MCF 10A (cell line): ENCODE data around the gene ELAVL2. TPM values are rescaled to one million over a fixed set of nuclear protein-coding genes. Genes with fewer than 3 reads are reported as not detected.

ENCODE experiments used
- BruUV-seq: library from RNA; stranded (reverse); fragments of 400-500 nt; replicated peaks from 2 replicates; lab custom pipeline; 2021; lab: Mats Ljungman, UMichigan
- CTCF ChIA-PET: fragments of 300-600 bp; sonication (Branson Sonifier 250); formaldehyde crosslinking; extraction: SDS; loops from one replicate; lab custom pipeline; 2021; ENCODE audit warnings: antibody characterized with exemption, inconsistent platforms; lab: Yijun Ruan, JAX
- POLR2A ChIA-PET: fragments of 300-600, 350-650 bp; sonication (Branson Sonifier 250); formaldehyde crosslinking; extraction: SDS; loops from one replicate; lab custom pipeline; 2020; ENCODE audit warnings: antibody characterized with exemption, inconsistent platforms; lab: Yijun Ruan, JAX
- DNase-seq: peaks from one replicate; pipeline ENCODE4 v3.0.0-alpha.2; 2018; ENCODE audit not compliant: unreplicated experiment
- H3K27ac Mint-ChIP-seq: one replicate; pipeline ENCODE4 v1.8.0; 2022; ENCODE audit warnings: mild to moderate bottlenecking, low read depth, mixed read lengths; ENCODE audit not compliant: unreplicated experiment
- H3K27me3 Mint-ChIP-seq: one replicate; pipeline ENCODE4 v1.8.0; 2022; ENCODE audit warnings: mixed read lengths; ENCODE audit not compliant: insufficient read depth, unreplicated experiment
- H3K36me3 Mint-ChIP-seq: one replicate; pipeline ENCODE4 v1.8.0; 2022; ENCODE audit warnings: mild to moderate bottlenecking, moderate library complexity, mixed read lengths; ENCODE audit not compliant: insufficient read depth, unreplicated experiment
- H3K4me1 Mint-ChIP-seq: one replicate; pipeline ENCODE4 v1.8.0; 2022; ENCODE audit warnings: mixed read lengths; ENCODE audit not compliant: insufficient read depth, unreplicated experiment
- H3K4me3 Mint-ChIP-seq: one replicate; pipeline ENCODE4 v1.8.0; 2022; ENCODE audit warnings: mild to moderate bottlenecking, moderate library complexity, mixed read lengths; ENCODE audit not compliant: unreplicated experiment
- H3K9me3 Mint-ChIP-seq: one replicate; pipeline ENCODE4 v1.8.0; 2022; ENCODE audit warnings: mixed read lengths; ENCODE audit not compliant: unreplicated experiment
- intact Hi-C: fragments of 100-400 bp; cut with micrococcal nuclease; formaldehyde crosslinking; loops from 2 replicates; pipeline ENCODE4 v1.14.1; 2022
- total RNA-seq: library from RNA; stranded (reverse); gene quantifications from 2 replicates; pipeline ENCODE4 v1.2.3, GENCODE V29; 2022
- TF ChIP-seq, protein P1 (sequence below): fragments of 200-600 bp; IDR thresholded peaks from one replicate; pipeline ENCODE4 v1.8.0; 2022; ENCODE audit warnings: antibody characterized with exemption, mild to moderate bottlenecking; ENCODE audit not compliant: unreplicated experiment

The ELAVL2 gene
- total RNA-seq, 1 experiment from 2014 or later: 6.0 TPM

DNA sequence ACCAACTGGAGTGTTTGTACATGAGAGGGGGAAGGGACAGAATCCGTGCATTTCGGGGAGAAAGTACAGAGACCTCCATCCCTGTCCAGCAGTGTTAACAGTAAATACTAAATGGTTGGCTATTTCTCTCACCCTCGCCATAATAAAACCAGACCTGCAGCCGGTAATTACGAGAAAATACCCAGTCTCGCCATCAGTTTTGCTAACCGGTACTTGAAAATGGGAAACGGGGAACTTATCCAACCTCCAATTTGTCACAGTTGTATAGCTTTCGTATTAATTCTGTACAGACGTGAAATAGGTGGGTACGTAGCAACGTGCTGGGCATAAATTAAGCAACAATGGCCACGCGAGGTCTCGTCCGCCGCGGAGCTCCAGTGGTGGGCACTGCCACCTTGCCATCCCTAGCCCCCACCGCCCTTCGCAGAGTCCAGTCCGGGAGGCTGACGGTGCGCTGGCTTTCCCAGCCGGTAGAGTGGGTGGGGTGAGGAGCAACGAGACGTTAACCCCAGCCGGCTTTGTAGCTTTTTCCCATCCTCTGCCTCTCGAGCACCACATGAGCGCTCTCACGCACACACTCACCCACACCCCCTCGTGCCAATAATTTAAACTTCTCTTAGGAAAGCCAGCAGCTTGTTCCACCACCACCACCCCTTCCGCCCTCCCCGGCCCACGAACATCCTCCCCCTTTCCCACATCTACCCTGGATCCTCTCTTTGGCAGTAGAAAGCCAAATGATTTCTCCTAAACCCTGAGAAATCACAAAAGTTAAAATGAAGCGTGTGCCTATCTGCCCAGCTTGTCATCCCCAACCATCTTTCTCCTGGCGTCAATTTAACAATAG, 1.8 kb downstream of the ELAVL2 start:
- no peak for DNase-seq
- POLR2A ChIA-PET: interaction anchor here (0.5 to 3.5 kb wide), 6 partner anchors 12 to 1083 kb away, joined by 3 to 39 read pairs (median 3); no protein-coding TSS in a partner anchor
- no peaks in the 10 kb centered on the region for H3K9me3 Mint-ChIP-seq
- intact Hi-C loops: loop anchor here (10.0 kb wide), 4 partner anchors 139 to 1851 kb away; partner anchors contain the start of gene TUSC1
- CTCF ChIA-PET: interaction anchor here (0.6 to 1.0 kb wide), 2 partner anchors 119 to 140 kb away, joined by 3 read pairs; no protein-coding TSS in a partner anchor
- peaks cover 8% of the 10 kb centered on the region for H3K4me1 Mint-ChIP-seq
- TF ChIP-seq, protein P1, sequence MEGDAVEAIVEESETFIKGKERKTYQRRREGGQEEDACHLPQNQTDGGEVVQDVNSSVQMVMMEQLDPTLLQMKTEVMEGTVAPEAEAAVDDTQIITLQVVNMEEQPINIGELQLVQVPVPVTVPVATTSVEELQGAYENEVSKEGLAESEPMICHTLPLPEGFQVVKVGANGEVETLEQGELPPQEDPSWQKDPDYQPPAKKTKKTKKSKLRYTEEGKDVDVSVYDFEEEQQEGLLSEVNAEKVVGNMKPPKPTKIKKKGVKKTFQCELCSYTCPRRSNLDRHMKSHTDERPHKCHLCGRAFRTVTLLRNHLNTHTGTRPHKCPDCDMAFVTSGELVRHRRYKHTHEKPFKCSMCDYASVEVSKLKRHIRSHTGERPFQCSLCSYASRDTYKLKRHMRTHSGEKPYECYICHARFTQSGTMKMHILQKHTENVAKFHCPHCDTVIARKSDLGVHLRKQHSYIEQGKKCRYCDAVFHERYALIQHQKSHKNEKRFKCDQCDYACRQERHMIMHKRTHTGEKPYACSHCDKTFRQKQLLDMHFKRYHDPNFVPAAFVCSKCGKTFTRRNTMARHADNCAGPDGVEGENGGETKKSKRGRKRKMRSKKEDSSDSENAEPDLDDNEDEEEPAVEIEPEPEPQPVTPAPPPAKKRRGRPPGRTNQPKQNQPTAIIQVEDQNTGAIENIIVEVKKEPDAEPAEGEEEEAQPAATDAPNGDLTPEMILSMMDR: no peak
- no peak overlapping the region for H3K4me3 Mint-ChIP-seq
- H3K27ac Mint-ChIP-seq: no peak overlapping the region
- no peaks in the 10 kb centered on the region for H3K36me3 Mint-ChIP-seq
- no peaks in the 10 kb centered on the region for H3K27me3 Mint-ChIP-seq
- no TSS peak for BruUV-seq

DNA sequence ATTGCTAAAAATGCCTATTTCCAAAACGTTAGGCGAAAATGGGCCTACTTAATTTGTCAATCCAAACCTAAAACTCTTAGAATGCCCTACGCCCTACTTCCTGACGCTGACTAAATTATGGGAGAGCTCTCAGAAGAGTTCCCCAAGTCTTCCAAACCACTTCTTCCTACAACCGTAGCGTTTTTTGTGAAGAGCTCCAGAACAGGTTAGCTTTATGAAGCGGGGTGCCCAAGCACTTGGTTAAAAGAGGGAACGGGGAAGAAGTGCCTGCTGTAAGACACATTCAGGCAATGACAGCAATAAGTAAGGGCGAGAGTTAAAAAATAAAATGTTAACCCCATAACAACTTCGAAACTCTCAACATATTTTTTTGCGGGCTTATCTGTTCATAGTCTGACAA, 2.8 kb downstream of the ELAVL2 start:
- no peaks in the 10 kb centered on the region for H3K27me3 Mint-ChIP-seq
- intact Hi-C loops: loop anchor here (10.0 kb wide), 4 partner anchors 138 to 1852 kb away; partner anchors contain the start of gene TUSC1
- CTCF ChIA-PET: no interaction called here
- H3K4me1 Mint-ChIP-seq: peaks cover 10% of the 10 kb centered on the region
- no peaks in the 10 kb centered on the region for H3K9me3 Mint-ChIP-seq
- no peak overlapping the region for H3K27ac Mint-ChIP-seq
- BruUV-seq: no TSS peak
- DNase-seq: no peak
- no peaks in the 10 kb centered on the region for H3K36me3 Mint-ChIP-seq
- POLR2A ChIA-PET: no interaction called here
- no peak overlapping the region for H3K4me3 Mint-ChIP-seq
- TF ChIP-seq, protein P1: no peak

DNA sequence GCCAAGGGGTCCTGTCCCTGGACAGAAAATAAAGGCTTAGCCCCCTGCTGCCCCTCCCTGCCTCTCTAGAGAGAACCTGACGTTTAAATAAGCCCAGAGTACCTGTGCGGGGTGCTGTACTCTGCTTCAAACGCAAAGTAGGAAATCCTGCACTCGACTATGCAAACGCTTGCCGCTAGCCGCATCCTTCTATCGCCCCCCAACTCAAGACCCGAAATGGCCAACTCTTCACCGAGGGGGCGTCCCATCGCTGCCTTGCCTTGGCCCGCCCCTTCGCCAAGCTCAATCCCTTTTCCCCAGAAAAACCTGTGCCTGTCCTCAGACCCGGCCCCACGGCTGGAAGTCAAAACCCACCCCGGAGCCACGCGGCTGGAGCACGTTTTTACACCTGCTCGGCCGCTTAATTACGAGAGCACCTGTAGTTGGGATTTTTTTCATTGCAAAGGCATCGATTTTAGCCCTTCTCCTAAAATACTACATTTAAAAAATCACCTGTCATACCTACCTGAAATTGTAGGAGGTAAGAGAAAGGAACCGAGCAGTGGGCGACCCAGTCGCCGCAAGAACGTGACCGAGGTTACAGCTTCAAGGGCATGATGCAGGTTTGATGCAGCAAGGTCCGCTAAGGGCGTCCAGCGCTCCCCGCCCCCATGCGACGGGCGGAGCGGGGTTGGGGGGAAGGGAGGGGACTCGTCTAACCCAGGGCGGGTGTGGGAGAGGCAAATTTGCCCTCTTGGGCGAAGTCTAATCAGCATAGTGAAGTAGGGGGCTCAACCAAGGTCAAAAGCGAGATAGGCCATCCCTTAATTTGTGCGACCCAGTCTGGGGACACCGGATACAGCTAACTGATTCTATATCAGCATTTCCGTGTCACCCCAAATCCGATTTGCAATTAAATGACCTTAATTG, 3.5 kb downstream of the ELAVL2 start:
- no peaks in the 10 kb centered on the region for H3K27me3 Mint-ChIP-seq
- DNase-seq: no peak
- peaks cover 10% of the 10 kb centered on the region for H3K4me1 Mint-ChIP-seq
- no peaks in the 10 kb centered on the region for H3K36me3 Mint-ChIP-seq
- H3K27ac Mint-ChIP-seq: no peak overlapping the region
- H3K4me3 Mint-ChIP-seq: peak overlapping the region; percentile 89
- H3K9me3 Mint-ChIP-seq: no peaks in the 10 kb centered on the region
- POLR2A ChIA-PET: interaction anchor here (1.2 to 2.4 kb wide), 3 partner anchors 10 to 53 kb away, joined by 3 to 9 read pairs (median 6); no protein-coding TSS in a partner anchor
- BruUV-seq: no TSS peak
- TF ChIP-seq, protein P1: no peak
- CTCF ChIA-PET: interaction anchor here (1.0 kb wide), 1 partner anchor 123 kb away, joined by 3 read pairs; no protein-coding TSS in a partner anchor
- intact Hi-C loops: loop anchor here (10.0 kb wide), 4 partner anchors 138 to 1852 kb away; partner anchors contain the start of gene TUSC1
